A549 (cell line): ENCODE data around the gene JAKMIP1. TPM values are rescaled to one million over a fixed set of nuclear protein-coding genes. Genes with fewer than 3 reads are reported as not detected.

ENCODE experiments used
- ATAC-seq, 2 experiments: fragments of 200-7000 bp in 1 of 2; fragments of >200 bp in 1 of 2; cut with Nextera tagmentation in 1 of 2; cut with Tn5 transposase in 1 of 2; 3 replicates each; pipeline versions ENCODE4 v1.8.0 to v1.9.1; 2018 to 2020; ENCODE audit warnings: mild to moderate bottlenecking in 1 of 2, moderate library complexity in 1 of 2
- CTCF ChIA-PET: fragments of 300-600 bp; sonication (Branson Sonifier 250); formaldehyde crosslinking; extraction: SDS; loops from one replicate; lab custom pipeline; 2021; ENCODE audit warnings: antibody characterized with exemption, inconsistent platforms; lab: Yijun Ruan, JAX
- POLR2A ChIA-PET: fragments of 350-600 bp; formaldehyde crosslinking; extraction: SDS; loops from one replicate; lab custom pipeline; 2021; ENCODE audit warnings: antibody characterized with exemption, inconsistent platforms; lab: Yijun Ruan, JAX
- DNase-seq, 2 experiments: peaks; one replicate each; pipeline versions ENCODE4 v3.0.0 to v3.0.0-alpha.2; 2011 to 2016; ENCODE audit warnings: low read depth in 1 of 2, low spot score in 1 of 2
- FAIRE-seq: peaks from 2 replicates; lab custom pipeline; 2011; peaks lifted over from hg19 to GRCh38; lab: Jason Lieb, UNC
- H3K27ac ChIP-seq, 2 experiments: fragments of >200 bp; sonication (Bioruptor Twin); formaldehyde crosslinking; 3 replicates each; pipeline ENCODE4 v1.5.1; 2016 to 2017
- H3K4me1 ChIP-seq: fragments of >200 bp; sonication (Bioruptor Twin); formaldehyde crosslinking; 3 replicates; pipeline ENCODE4 v1.6.1; 2016
- H3K4me2 ChIP-seq: fragments of >200 bp; sonication (Bioruptor Twin); formaldehyde crosslinking; 3 replicates; pipeline ENCODE4 v1.6.1; 2016
- H3K4me3 ChIP-seq: fragments of >200 bp; sonication (Bioruptor Twin); formaldehyde crosslinking; 3 replicates; pipeline ENCODE4 v1.5.1; 2016
- H3K9me3 ChIP-seq: fragments of >200 bp; sonication (Bioruptor Twin); formaldehyde crosslinking; 3 replicates; pipeline ENCODE4 v1.6.1; 2016
- BHLHE40 ChIP-seq: IDR thresholded peaks from 2 replicates; pipeline ENCODE4 v1.6.1; 2012; ENCODE audit warnings: low read depth, low read length, inconsistent platforms
- CBX8 ChIP-seq: fragments of 200-600 bp; sonication (generic); IDR thresholded peaks from 2 replicates; pipeline ENCODE4 v1.6.1; 2016
- CEBPB ChIP-seq, 2 experiments: fragments of >200 bp in 1 of 2; sonication (Bioruptor Twin) in 1 of 2; formaldehyde crosslinking in 1 of 2; IDR thresholded peaks; 2 replicates each; pipeline ENCODE4 v1.6.1; 2012 to 2016
- EHF ChIP-seq: fragments of 250-450 bp; sonication (Bioruptor Pico); IDR thresholded peaks from 2 replicates; pipeline ENCODE4 v1.5.0; 2020; ENCODE audit warnings: mild to moderate bottlenecking
- EP300 ChIP-seq, 2 experiments: fragments of >200 bp; sonication (Bioruptor Twin); formaldehyde crosslinking; IDR thresholded peaks; 2 replicates in 1 of 2; 3 replicates in 1 of 2; pipeline ENCODE4 v1.6.1; 2016 to 2017
- FOSL2 ChIP-seq, 2 experiments: fragments of 450-650 bp in 1 of 2; fragments of >200 bp in 1 of 2; sonication (Bioruptor Twin) in 1 of 2; formaldehyde crosslinking; IDR thresholded peaks; 2 replicates each; pipeline versions ENCODE4 v1.5.0 to v1.6.1; 2016 to 2020; ENCODE audit warnings: mild to moderate bottlenecking in 1 of 2, moderate library complexity in 1 of 2
- FOXS1 ChIP-seq: fragments of 250-450 bp; sonication (Bioruptor Pico); IDR thresholded peaks from 2 replicates; pipeline ENCODE4 v1.5.0; 2020; ENCODE audit warnings: mild to moderate bottlenecking, moderate library complexity
- JUNB ChIP-seq: fragments of >200 bp; sonication (Bioruptor Twin); formaldehyde crosslinking; IDR thresholded peaks from 2 replicates; pipeline ENCODE4 v1.6.1; 2016
- KDM1A ChIP-seq: fragments of 200-600 bp; sonication (generic); IDR thresholded peaks from 2 replicates; pipeline ENCODE4 v1.6.1; 2016; ENCODE audit warnings: low read depth, mild to moderate bottlenecking
- MYC ChIP-seq: IDR thresholded peaks from 2 replicates; pipeline ENCODE4 v1.6.1; 2012; ENCODE audit warnings: mild to moderate bottlenecking, inconsistent platforms, low read length, improper control_type of control experiment, borderline replicate concordance
- NFE2L2 ChIP-seq: fragments of 150-350 bp; conservative IDR thresholded peaks from 2 replicates; pipeline ENCODE4 v1.6.1; 2014; ENCODE audit warnings: low read length
- PBX3 ChIP-seq: IDR thresholded peaks from 2 replicates; pipeline ENCODE4 v1.6.1; 2012
- RAD21 ChIP-seq, 2 experiments: fragments of >200 bp in 1 of 2; sonication (Bioruptor Twin) in 1 of 2; formaldehyde crosslinking in 1 of 2; IDR thresholded peaks in 1 of 2; conservative IDR thresholded peaks in 1 of 2; 2 replicates in 1 of 2; 3 replicates in 1 of 2; pipeline ENCODE4 v1.6.1; 2012 to 2018; ENCODE audit warnings: inconsistent platforms in 1 of 2
- RCOR1 ChIP-seq: fragments of 150-350 bp; IDR thresholded peaks from 2 replicates; pipeline ENCODE4 v1.6.1; 2014; ENCODE audit warnings: antibody characterized with exemption, low read length, low read depth
- RFX5 ChIP-seq: fragments of 450-650 bp; IDR thresholded peaks from 2 replicates; pipeline ENCODE4 v1.7.1; 2014; ENCODE audit warnings: antibody characterized with exemption, mild to moderate bottlenecking, moderate library complexity
- SMC3 ChIP-seq: fragments of >200 bp; sonication (Bioruptor Twin); formaldehyde crosslinking; IDR thresholded peaks from 3 replicates; pipeline ENCODE4 v1.6.1; 2018; ENCODE audit warnings: inconsistent platforms
- SREBF2 ChIP-seq: fragments of 450-650 bp; IDR thresholded peaks from 2 replicates; pipeline ENCODE4 v1.6.1; 2014; ENCODE audit warnings: mild to moderate bottlenecking, moderate library complexity
- TFCP2L1 ChIP-seq: fragments of 250-450 bp; sonication (Bioruptor Pico); IDR thresholded peaks from 2 replicates; pipeline ENCODE4 v1.5.0; 2021; ENCODE audit warnings: mild to moderate bottlenecking
- ZC3H11A ChIP-seq: fragments of 450-650 bp; IDR thresholded peaks from 2 replicates; pipeline ENCODE4 v1.6.1; 2014; ENCODE audit warnings: antibody characterized with exemption, mild to moderate bottlenecking
- ZFP36 ChIP-seq: fragments of 450-650 bp; IDR thresholded peaks from 2 replicates; pipeline ENCODE4 v1.6.1; 2014; ENCODE audit warnings: borderline replicate concordance; ENCODE audit not compliant: partially characterized antibody
- ZNF302 ChIP-seq: fragments of 250-450 bp; sonication (Bioruptor Pico); IDR thresholded peaks from 2 replicates; pipeline ENCODE4 v1.9.0; 2021; ENCODE audit warnings: inconsistent platforms, mild to moderate bottlenecking, moderate library complexity
- WGBS: methylation state at CpG from one replicate; pipeline ENCODE4 v1.1.6; 2017; ENCODE audit errors: missing lambda C conversion rate; 5-methylcytosine and 5-hydroxymethylcytosine counted together
- polyA plus RNA-seq, 4 experiments: library from polyadenylated mRNA; depleted of rRNA in 3 of 4; stranded (reverse); fragments of >200 nt; fragmentation: RNase III in 1 of 4; extraction: RNeasy Plus Mini Kit Qiagen cat#74134 plus additional on column Dnase treatment in 1 of 4; gene quantifications; 2 replicates in 3 of 4; 3 replicates in 1 of 4; pipeline ENCODE4 v1.2.3, GENCODE V29; 2011 to 2017
- TF ChIP-seq, protein P1 (sequence below): IDR thresholded peaks from 2 replicates; pipeline ENCODE4 v1.6.1; 2012
- TF ChIP-seq, protein P2 (sequence below): IDR thresholded peaks from 2 replicates; pipeline ENCODE4 v1.6.1; 2012; ENCODE audit warnings: low read depth, borderline replicate concordance

The JAKMIP1 gene
- polyA plus RNA-seq, 2 of the 4 experiments (the other 2 are of a cell fraction), result not detected

- H3K4me2 ChIP-seq, result no peak overlapping the region
- H3K27ac ChIP-seq, result no peak overlapping the region
- no peak for DNase-seq
- H3K9me3 ChIP-seq, result no peaks in the 10 kb centered on the region
- ATAC-seq, result peak; percentile 28 to 52; a peak in 1 of 6 replicates
- no peaks in the 10 kb centered on the region for H3K4me1 ChIP-seq
- no peak overlapping the region for H3K4me3 ChIP-seq
- 52% methylated on average over 5 of the region's 5 CpGs for WGBS
- TF ChIP-seq EHF (CRISPR knock-in tag), result no peak
- TF ChIP-seq RFX5, result no peak
- TF ChIP-seq JUNB, result no peak
- TF ChIP-seq FOXS1 (CRISPR knock-in tag), result no peak
- TF ChIP-seq CBX8, result no peak
- no peak for TF ChIP-seq RAD21 (conservative IDR thresholded peaks at IDR 0.05 in 1 of 2, IDR thresholded peaks at IDR 0.05 in 1 of 2)
- TF ChIP-seq BHLHE40, result no peak
- no peak for TF ChIP-seq FOSL2 (IDR thresholded peaks at IDR 0.05)
- TF ChIP-seq FOSL2 (CRISPR knock-in tag; IDR thresholded peaks at IDR 0.05), result no peak
- no peak for TF ChIP-seq EP300 (IDR thresholded peaks at IDR 0.05)
- CTCF ChIA-PET, result no interaction called here
- POLR2A ChIA-PET, result no interaction called here
- FAIRE-seq, result no peak
Measured at GRCh38 chr4:6189511-6189910, 10.8 kb downstream of the JAKMIP1 start.

- DNase-seq, result no peak
- ChIA-PET CTCF (no interaction called here), POLR2A (no interaction called here)
- no peak for ATAC-seq
- Histone ChIP-seq H3K4me1 (no peaks in the 10 kb centered on the region), H3K27ac (no peak overlapping the region), H3K9me3 (no peaks in the 10 kb centered on the region), H3K4me2 (no peak overlapping the region), H3K4me3 (no peak overlapping the region)
- FAIRE-seq, result no peak
- WGBS, result 38% methylated on average over 8 of the region's 8 CpGs
- no peak for TF ChIP-seq JUNB
- TF ChIP-seq CEBPB (IDR thresholded peaks at IDR 0.05), result no peak
- no peak for TF ChIP-seq ZNF302 (CRISPR knock-in tag)
- TF ChIP-seq ZC3H11A, result no peak
- TF ChIP-seq TFCP2L1 (CRISPR knock-in tag), result no peak
- no peak for TF ChIP-seq PBX3
- TF ChIP-seq RCOR1, result no peak
- no peak for TF ChIP-seq SMC3
- TF ChIP-seq NFE2L2, result no peak
Measured at GRCh38 chr4:6188687-6189305, 11.6 kb downstream of the JAKMIP1 start.

DNA sequence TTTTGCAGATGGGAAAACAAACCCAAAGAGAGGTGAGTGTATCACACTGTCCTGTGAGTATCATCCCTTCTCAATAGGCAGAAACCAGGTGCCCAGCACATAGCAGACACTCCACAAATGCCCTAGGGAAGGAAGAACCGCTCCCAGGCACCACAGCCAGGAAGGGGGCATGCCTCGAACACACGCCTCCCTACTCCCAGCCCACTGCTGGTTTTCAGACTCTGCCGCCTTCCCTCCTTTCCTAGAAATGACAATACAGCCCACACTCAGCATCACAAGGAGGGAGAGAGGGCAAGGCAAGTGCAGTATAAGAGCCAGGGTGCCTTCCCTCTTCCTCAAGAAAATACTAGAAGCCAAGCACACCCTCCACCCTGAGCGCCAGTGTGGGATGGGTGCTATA, 16.2 kb downstream of the JAKMIP1 start:
- CTCF ChIA-PET, result no interaction called here
- no peak for DNase-seq
- no peak for TF ChIP-seq EHF (CRISPR knock-in tag)
- no peak for TF ChIP-seq EP300 (IDR thresholded peaks at IDR 0.05)
- TF ChIP-seq RAD21 (conservative IDR thresholded peaks at IDR 0.05 in 1 of 2, IDR thresholded peaks at IDR 0.05 in 1 of 2), result no peak
- no peak for TF ChIP-seq ZFP36
- TF ChIP-seq KDM1A, result no peak
- TF ChIP-seq JUNB, result no peak
- TF ChIP-seq, protein P1, sequence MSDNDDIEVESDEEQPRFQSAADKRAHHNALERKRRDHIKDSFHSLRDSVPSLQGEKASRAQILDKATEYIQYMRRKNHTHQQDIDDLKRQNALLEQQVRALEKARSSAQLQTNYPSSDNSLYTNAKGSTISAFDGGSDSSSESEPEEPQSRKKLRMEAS, result no peak
- TF ChIP-seq, protein P2, sequence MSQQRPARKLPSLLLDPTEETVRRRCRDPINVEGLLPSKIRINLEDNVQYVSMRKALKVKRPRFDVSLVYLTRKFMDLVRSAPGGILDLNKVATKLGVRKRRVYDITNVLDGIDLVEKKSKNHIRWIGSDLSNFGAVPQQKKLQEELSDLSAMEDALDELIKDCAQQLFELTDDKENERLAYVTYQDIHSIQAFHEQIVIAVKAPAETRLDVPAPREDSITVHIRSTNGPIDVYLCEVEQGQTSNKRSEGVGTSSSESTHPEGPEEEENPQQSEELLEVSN, result no peak
- no peak for TF ChIP-seq SREBF2
- TF ChIP-seq MYC, result no peak
- no peak for TF ChIP-seq CEBPB (IDR thresholded peaks at IDR 0.05)
- WGBS, result 46% methylated on average over 5 of the region's 5 CpGs
- H3K27ac ChIP-seq, result no peak overlapping the region
- POLR2A ChIA-PET, result no interaction called here
- no peak for FAIRE-seq
- no peak overlapping the region for H3K4me3 ChIP-seq
- H3K9me3 ChIP-seq, result no peaks in the 10 kb centered on the region
- H3K4me1 ChIP-seq, result no peaks in the 10 kb centered on the region
- H3K4me2 ChIP-seq, result no peak overlapping the region
- ATAC-seq, result no peak
